Mammary epithelial cell (primary cell): ENCODE measurements around the gene COL6A1.

Experiments
- EZH2 ChIP-seq: IDR thresholded peaks from 2 replicates; pipeline ENCODE4 v1.6.1; 2012; ENCODE audit warnings: low read length, inconsistent platforms, borderline replicate concordance
- TF ChIP-seq, protein P1 (sequence below), 2 donors: IDR thresholded peaks in 1 of 2; conservative IDR thresholded peaks in 1 of 2; 2 replicates each; pipeline ENCODE4 v1.5.1; 2011 to 2012; ENCODE audit warnings: inconsistent platforms in 2 of 2, low read length in 2 of 2, mild to moderate bottlenecking in 2 of 2, control low read depth in 1 of 2, low read depth in 1 of 2; ENCODE audit not compliant: insufficient read depth in 1 of 2; ENCODE audit errors: extremely low read depth in 1 of 2

DNA sequence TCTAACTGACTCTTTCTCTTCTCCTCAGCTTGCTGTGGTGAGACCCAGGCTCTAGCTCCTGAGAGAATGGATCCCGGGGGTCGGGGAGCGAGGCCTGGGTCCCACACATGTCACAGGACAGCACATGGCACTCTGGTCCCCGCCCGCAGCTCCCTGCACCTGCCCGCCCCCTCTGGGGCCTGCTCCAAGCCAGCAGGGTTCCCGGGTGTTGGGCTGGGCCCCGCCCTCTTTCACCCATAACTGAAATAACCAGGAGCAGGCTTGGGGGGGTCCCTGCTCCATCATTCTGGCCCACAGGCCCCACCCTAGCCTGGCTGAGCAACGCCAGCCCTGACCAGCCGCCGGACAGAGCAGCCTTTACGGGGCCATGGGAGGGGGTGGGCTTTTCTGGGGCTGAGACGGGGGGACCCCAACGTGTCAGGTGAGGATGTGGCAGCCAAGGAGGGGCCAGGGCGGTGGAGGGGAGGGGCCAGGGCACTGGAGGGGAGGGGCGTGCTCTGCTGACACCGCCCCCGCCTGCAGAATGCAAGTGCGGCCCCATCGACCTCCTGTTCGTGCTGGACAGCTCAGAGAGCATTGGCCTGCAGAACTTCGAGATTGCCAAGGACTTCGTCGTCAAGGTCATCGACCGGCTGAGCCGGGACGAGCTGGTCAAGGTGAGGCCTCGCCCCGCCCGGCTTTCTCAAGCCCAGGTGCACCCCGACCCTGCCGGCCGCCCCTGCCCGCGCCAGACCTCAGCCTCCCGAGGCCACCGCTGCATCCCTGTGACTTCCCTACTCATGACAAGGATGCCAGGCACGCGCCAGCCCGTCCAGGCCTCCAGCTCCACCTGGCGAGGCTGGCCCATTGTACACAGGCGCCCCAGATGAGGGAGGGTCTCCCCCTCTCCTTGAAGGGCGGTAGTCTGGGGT, 19.4 kb downstream of the COL6A1 start:
- TF ChIP-seq, protein P1, sequence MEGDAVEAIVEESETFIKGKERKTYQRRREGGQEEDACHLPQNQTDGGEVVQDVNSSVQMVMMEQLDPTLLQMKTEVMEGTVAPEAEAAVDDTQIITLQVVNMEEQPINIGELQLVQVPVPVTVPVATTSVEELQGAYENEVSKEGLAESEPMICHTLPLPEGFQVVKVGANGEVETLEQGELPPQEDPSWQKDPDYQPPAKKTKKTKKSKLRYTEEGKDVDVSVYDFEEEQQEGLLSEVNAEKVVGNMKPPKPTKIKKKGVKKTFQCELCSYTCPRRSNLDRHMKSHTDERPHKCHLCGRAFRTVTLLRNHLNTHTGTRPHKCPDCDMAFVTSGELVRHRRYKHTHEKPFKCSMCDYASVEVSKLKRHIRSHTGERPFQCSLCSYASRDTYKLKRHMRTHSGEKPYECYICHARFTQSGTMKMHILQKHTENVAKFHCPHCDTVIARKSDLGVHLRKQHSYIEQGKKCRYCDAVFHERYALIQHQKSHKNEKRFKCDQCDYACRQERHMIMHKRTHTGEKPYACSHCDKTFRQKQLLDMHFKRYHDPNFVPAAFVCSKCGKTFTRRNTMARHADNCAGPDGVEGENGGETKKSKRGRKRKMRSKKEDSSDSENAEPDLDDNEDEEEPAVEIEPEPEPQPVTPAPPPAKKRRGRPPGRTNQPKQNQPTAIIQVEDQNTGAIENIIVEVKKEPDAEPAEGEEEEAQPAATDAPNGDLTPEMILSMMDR (conservative IDR thresholded peaks at IDR 0.05 in 1 of 2, IDR thresholded peaks at IDR 0.05 in 1 of 2; ENCODE audit: extremely low read depth in 1 of 2, insufficient read depth in 1 of 2, low read depth in 1 of 2, low read length in 2 of 2) = no peak
- no peak for TF ChIP-seq EZH2
